GM10266 (cell line): ENCODE results near the gene ATP6V1F.

Experiments used
- DNase-seq: peaks from one replicate; pipeline ENCODE4 v3.0.0; 2012; ENCODE audit errors: extremely low spot score
- TF ChIP-seq, protein P1 (sequence below): IDR thresholded peaks from 2 replicates; pipeline ENCODE4 v1.5.1; 2012; ENCODE audit warnings: mild to moderate bottlenecking, low read depth; ENCODE audit not compliant: control insufficient read depth, insufficient read depth; ENCODE audit errors: missing control alignments

The ATP6V1F gene

GRCh38 chr7:128845987-128846386 lies 16.7 kb upstream of the ATP6V1F start:
- no peak for DNase-seq
- TF ChIP-seq, protein P1, sequence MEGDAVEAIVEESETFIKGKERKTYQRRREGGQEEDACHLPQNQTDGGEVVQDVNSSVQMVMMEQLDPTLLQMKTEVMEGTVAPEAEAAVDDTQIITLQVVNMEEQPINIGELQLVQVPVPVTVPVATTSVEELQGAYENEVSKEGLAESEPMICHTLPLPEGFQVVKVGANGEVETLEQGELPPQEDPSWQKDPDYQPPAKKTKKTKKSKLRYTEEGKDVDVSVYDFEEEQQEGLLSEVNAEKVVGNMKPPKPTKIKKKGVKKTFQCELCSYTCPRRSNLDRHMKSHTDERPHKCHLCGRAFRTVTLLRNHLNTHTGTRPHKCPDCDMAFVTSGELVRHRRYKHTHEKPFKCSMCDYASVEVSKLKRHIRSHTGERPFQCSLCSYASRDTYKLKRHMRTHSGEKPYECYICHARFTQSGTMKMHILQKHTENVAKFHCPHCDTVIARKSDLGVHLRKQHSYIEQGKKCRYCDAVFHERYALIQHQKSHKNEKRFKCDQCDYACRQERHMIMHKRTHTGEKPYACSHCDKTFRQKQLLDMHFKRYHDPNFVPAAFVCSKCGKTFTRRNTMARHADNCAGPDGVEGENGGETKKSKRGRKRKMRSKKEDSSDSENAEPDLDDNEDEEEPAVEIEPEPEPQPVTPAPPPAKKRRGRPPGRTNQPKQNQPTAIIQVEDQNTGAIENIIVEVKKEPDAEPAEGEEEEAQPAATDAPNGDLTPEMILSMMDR, result no peak

- TF ChIP-seq, protein P1, result no peak
- DNase-seq, result no peak
These were observed 15.7 kb upstream of the ATP6V1F start for GRCh38 chr7:128846781-128847444.

DNA sequence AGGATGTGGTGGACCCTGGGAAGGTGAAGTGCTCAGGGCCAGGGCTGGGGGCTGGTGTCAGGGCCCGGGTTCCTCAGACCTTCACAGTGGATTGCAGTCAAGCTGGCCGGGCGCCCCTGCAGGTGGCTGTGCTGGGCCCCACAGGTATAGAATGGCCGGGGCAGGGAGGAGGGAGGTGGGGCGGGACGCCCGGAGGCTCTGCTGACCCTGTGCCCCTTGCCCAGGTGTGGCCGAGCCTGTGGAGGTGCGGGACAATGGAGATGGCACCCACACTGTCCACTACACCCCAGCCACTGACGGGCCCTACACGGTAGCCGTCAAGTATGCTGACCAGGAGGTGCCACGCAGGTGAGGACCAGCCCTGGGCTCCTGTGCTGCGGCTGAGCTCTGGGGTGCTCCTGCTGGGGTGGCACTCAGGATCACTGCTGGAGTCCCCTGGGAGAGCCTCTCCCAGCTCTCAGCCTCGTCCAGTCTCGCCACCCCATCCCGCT lies 14.9 kb upstream of the ATP6V1F start:
- TF ChIP-seq, protein P1, result no peak
- no peak for DNase-seq

GRCh38 chr7:128848289-128849155 lies 14.1 kb upstream of the ATP6V1F start:
- TF ChIP-seq, protein P1, result no peak
- DNase-seq, result no peak

- DNase-seq, result no peak
- TF ChIP-seq, protein P1, result no peak
These were observed 13.5 kb upstream of the ATP6V1F start for GRCh38 chr7:128849156-128849515.

GRCh38 chr7:128849804-128850490 lies 12.7 kb upstream of the ATP6V1F start:
- DNase-seq, result no peak
- TF ChIP-seq, protein P1, result no peak
